ENCODE results near the gene LRRK2.

- no peak for TF ChIP-seq CTCF (IDR thresholded peaks at IDR 0.05)
- TF ChIP-seq POLR2AphosphoS5 (IDR thresholded peaks at IDR 0.05), result no peak
- no peak for TF ChIP-seq POLR2A (IDR thresholded peaks at IDR 0.05)
These were observed 57.1 kb downstream of the LRRK2 start for GRCh38 chr12:40281791-40282364.
